ENCODE data around the gene COPS3. TPM values are rescaled to one million over a fixed set of nuclear protein-coding genes. Genes with fewer than 3 reads are reported as not detected.

COPS3 gene
- total and polyA plus RNA-seq, 9 donors = 38.1 to 68.8 (median 49.9) TPM

DNA sequence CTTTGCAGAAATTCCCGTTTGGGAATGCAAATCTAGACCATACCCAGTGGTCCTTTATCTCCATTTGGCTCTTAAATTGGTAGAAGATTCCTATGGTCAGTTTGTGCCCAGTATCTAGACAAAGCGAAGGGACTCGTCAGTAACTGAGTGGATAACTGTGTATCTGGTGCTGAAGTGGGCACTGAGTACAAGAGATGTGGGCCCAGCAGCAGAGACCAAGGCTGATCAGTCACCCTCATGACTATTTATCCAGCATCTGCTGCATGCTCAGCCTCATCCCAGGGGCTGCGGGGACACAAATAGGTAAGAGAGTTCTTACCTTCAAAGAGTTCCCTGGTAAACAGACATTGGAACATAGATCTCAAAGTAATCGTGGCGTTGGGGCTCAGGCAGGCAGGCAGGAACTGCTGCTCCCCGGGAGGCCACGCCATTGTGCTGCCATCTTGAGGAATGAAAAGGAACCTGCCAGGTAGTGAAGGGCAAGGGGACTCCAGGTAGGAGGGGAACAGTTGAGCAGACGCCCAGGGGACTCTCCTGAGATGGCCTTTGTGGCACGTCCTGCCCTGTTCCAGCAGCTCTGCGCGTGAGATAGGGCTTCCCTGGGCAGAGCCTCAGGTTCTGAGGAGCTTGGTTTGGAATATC, 32.4 kb upstream of the COPS3 start:
- 66 to 71% (median 67%) methylated on average over 12 of the region's 12 CpGs for WGBS, 3 donors
- H3K36me3 ChIP-seq = no peaks in the 10 kb centered on the region
- intact Hi-C loops (cut with DNase I) = no loop called here
- H3K9me3 ChIP-seq = no peaks in the 10 kb centered on the region
- no peak overlapping the region for H3K4me3 ChIP-seq
- no peaks in the 10 kb centered on the region for H3K4me1 ChIP-seq (ENCODE audit: insufficient read depth)
- no peaks in the 10 kb centered on the region for H3K27me3 ChIP-seq
- DNase-seq = no peak
- TF ChIP-seq, protein P1, sequence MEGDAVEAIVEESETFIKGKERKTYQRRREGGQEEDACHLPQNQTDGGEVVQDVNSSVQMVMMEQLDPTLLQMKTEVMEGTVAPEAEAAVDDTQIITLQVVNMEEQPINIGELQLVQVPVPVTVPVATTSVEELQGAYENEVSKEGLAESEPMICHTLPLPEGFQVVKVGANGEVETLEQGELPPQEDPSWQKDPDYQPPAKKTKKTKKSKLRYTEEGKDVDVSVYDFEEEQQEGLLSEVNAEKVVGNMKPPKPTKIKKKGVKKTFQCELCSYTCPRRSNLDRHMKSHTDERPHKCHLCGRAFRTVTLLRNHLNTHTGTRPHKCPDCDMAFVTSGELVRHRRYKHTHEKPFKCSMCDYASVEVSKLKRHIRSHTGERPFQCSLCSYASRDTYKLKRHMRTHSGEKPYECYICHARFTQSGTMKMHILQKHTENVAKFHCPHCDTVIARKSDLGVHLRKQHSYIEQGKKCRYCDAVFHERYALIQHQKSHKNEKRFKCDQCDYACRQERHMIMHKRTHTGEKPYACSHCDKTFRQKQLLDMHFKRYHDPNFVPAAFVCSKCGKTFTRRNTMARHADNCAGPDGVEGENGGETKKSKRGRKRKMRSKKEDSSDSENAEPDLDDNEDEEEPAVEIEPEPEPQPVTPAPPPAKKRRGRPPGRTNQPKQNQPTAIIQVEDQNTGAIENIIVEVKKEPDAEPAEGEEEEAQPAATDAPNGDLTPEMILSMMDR (IDR thresholded peaks at IDR 0.05) = no peak
- no peak for TF ChIP-seq EP300 (IDR thresholded peaks at IDR 0.05)
- no peak for TF ChIP-seq POLR2A (IDR thresholded peaks at IDR 0.05)
- no peak overlapping the region for H3K27ac ChIP-seq

DNA sequence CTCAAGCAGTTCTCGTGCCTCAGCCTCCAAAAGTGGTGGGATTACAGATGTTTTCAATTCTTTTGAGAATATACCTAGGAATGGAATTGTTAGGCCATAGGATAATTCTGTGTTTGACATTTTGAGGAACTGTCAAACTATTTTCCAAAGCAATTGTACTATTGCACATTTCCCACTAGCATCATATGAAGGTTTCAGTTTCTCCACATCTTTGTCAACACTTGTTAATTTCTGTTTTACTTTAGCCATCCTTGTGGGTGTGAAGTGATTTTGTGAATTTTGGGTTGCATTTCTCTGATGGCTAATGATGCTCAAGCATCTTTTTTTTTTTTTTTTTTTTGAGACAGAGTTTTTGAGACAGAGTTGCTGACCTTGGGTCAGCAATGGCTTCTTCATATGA, 28.3 kb upstream of the COPS3 start:
- Histone ChIP-seq H3K4me3 (no peak overlapping the region), H3K4me1 (ENCODE audit: insufficient read depth) (no peaks in the 10 kb centered on the region), H3K27ac (no peak overlapping the region), H3K9me3 (no peaks in the 10 kb centered on the region), H3K36me3 (no peaks in the 10 kb centered on the region), H3K27me3 (no peaks in the 10 kb centered on the region)
- intact Hi-C loops (cut with DNase I) = loop anchor here in 1 of 4 donors (10.0 kb wide), 1 partner anchor 165 kb away; no protein-coding TSS in a partner anchor
- 90 to 100% (median 97%) methylated on average over 1 of the region's 1 CpG for WGBS, 3 donors
- TF ChIP-seq EP300 (IDR thresholded peaks at IDR 0.05) = no peak
- TF ChIP-seq POLR2A (IDR thresholded peaks at IDR 0.05) = no peak
- TF ChIP-seq, protein P1 (IDR thresholded peaks at IDR 0.05) = no peak
- DNase-seq = no peak

DNA sequence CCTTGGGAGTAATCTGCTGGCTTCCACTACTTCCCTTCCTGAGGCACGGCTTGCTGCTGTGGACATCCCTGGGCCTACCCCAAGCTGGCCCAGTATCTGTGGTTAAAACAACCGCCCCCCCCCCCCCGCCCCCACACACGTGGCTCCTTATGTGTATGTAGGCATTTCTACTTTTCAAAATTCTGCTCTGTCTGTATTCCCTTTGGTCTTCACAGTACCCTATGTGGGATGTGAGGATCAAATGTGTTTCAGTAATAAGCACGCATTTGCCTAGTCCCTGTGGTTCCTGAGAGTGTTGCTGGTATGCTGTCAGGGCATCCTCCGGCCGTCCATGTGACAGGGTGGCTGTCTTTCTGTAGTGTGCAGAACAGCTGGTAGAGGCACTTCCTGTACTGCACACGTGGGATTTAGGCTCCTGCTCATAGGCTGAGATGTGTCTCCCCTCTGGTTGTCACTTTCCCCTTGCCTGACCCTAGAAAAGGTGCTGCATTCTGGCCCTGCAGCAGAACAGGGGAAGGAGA, 24.3 kb upstream of the COPS3 start:
- H3K27ac ChIP-seq = no peak overlapping the region
- no peak overlapping the region for H3K4me3 ChIP-seq
- H3K4me1 ChIP-seq (ENCODE audit: insufficient read depth) = no peaks in the 10 kb centered on the region
- TF ChIP-seq, protein P1 (IDR thresholded peaks at IDR 0.05) = no peak
- no peak for TF ChIP-seq POLR2A (IDR thresholded peaks at IDR 0.05)
- TF ChIP-seq EP300 (IDR thresholded peaks at IDR 0.05) = no peak
- no peaks in the 10 kb centered on the region for H3K9me3 ChIP-seq
- no peaks in the 10 kb centered on the region for H3K27me3 ChIP-seq
- WGBS, 3 donors = 27 to 43% (median 35%) methylated on average over 8 of the region's 8 CpGs
- no peak for DNase-seq
- intact Hi-C loops (cut with DNase I) = loop anchor here in 1 of 4 donors (10.0 kb wide), 1 partner anchor 161 kb away; no protein-coding TSS in a partner anchor
- H3K36me3 ChIP-seq = no peaks in the 10 kb centered on the region

DNA sequence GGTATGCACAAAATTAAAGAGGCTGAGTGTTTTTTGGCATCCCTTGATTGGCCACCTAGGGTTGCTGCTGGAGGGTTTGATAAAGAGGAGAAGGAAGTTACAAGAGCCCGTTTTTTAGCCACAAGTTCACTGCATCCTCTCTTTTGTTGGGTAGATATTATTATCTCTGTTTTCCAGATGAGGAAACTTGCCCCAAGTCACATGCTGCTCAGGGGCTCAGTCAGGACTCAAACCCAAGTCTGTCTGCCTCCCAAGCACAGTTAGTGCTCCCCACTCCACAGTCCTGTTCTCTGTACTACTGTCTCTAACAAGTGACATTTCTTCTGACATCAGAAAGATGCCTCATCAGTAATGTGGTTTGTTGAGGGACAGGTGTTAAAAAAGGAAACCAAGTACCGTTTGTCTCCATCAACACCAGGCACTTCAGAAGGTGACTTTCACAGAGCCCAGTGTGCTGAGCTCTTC, 23.5 kb upstream of the COPS3 start:
- H3K36me3 ChIP-seq = no peaks in the 10 kb centered on the region
- 59 to 79% (median 65%) methylated on average over 2 of the region's 2 CpGs for WGBS, 3 donors
- H3K27ac ChIP-seq = no peak overlapping the region

More for the DNA sequence above, 23.5 kb upstream of the COPS3 start:
- Histone ChIP-seq H3K9me3 (no peaks in the 10 kb centered on the region), H3K4me3 (no peak overlapping the region), H3K27me3 (no peaks in the 10 kb centered on the region), H3K4me1 (ENCODE audit: insufficient read depth) (no peaks in the 10 kb centered on the region)
- TF ChIP-seq POLR2A (IDR thresholded peaks at IDR 0.05) = no peak
- TF ChIP-seq, protein P1 (IDR thresholded peaks at IDR 0.05) = no peak
- no peak for TF ChIP-seq EP300 (IDR thresholded peaks at IDR 0.05)
- intact Hi-C loops (cut with DNase I) = loop anchor here in 1 of 4 donors (10.0 kb wide), 1 partner anchor 160 kb away; no protein-coding TSS in a partner anchor
- DNase-seq = no peak

All from ovary (tissue), 9 donors.